HG03457 (cell line): ENCODE data around the gene PSMD9.
"Not testable (repeated sequence)": the region's sequence is repeated elsewhere in the genome, so short reads cannot be mapped to it uniquely, and the experiment has no call there.

Experiments
- ATAC-seq: cut with Tn5 transposase; IDR thresholded peaks from one replicate; pipeline ENCODE4 v1.9.1; 2021; ENCODE audit warnings: moderate number of reproducible peaks; ENCODE audit not compliant: unreplicated experiment

PSMD9 gene, protein sequence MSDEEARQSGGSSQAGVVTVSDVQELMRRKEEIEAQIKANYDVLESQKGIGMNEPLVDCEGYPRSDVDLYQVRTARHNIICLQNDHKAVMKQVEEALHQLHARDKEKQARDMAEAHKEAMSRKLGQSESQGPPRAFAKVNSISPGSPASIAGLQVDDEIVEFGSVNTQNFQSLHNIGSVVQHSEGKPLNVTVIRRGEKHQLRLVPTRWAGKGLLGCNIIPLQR

DNA sequence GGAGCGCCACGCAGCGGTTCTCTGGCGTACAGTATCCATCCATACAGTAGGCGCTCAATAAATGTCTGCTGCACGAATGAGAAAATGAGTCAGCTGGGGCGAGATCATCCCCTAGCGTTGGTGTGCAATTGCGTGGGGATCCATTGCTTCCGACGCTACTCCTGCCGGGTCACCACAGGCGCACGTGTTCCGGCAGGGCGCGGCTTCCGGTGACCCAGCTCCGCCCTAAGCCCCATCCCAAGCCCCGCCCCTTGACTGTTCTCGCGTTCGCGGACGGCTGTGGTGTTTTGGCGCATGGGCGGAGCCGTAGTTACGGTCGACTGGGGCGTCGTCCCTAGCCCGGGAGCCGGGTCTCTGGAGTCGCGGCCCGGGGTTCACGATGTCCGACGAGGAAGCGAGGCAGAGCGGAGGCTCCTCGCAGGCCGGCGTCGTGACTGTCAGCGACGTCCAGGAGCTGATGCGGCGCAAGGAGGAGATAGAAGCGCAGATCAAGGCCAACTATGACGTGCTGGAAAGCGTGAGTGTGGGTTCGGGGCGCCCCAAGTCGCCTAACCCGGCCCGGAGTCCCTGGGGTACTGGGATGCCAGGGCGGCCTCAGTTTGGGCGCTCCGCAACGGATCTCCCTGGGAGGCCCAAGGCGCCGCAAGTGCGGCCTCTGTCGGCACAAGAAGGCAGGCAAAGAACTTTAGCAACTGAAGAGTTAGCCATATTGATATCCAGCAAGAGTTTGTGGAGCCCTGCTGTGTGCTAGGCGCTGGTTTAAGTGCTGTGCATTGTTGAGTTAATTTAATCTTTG, at the start of gene PSMD9:
Gene PSMD9, plus strand, starts transcription at position 313 of the 796 bp plus-strand sequence. Its CDS starts 67 bp downstream, at position 380.
- ATAC-seq, result peak; percentile 79

DNA sequence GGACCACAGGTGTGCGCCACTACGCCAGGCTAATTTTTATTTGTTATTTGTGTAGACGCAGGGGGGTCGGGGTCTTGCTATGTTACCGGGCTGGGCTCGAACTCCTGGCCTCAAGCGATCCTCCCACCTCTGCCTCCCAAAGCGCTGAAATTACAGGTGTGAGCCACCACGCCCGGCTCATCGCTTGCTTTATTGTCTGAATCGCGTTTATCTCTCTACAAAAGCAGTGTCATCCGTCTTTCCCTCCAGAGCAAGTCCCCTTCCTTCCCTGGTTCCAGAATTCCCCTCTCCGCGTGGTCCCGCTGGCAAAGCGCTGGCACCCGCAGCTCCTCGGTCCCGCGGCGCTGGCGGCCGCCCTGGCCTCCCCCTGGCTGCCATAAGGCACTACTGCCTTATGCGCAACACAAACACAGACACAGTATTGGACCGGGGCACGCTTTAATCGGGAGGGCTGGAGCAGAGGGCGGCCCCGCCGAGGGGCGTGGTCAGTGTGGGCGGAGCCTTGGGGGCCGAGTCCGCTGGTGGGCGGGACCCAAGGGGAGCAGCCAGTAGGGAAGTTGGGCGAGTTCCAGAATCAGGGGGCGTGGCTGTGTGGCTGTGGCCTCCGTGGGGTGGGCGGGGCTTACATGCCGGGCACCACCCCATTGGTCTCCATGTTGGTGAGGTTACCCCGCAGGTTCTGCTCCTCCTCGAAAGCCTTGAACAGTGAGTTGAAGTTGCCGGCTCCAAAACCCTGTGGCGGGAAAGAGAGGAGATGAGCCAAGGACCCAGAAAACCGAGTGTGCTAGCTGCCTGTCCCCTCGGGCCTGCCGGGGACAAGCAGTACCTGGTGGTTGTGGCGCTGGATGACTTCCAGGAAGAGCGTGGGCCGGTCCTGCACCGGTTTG, 49.2 kb upstream of the PSMD9 start:
- peak; percentile 86 for ATAC-seq

DNA sequence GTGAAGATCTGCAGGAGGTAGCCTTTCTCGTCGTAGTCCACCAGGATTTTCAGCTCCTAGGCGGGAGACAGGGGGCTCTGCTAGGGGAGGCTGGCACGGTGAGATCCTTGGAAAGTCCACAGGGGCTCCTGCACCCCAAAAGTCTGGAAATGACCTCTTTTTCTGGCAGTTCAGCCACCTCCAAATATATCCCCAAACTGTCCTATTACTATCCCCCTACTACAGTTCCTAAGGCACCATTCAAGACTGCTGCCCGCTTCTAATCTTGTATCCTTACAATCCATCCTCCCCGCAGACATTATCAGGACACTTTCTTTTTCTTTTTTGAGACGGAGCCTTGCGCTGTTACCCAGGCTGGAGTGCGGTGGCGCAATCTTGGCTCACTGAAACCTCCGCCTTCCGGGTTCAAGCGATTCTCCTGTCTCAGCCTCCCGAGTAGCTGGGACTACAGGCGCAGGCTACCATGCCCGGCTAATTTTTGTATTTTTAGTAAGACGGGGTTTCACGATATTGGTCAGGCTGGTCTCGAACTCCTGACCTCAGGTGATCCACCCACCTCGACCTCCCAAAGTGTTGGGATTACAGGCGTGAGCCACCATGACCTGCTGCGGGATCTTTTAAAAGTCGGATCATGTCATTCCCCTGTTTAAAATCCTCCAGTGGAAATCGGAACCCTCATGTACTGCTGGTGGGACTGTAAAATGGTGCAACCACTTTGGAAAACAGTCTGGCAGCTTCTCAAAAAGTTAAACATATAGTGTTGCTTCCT, 48.4 kb upstream of the PSMD9 start:
- ATAC-seq, result no peak

DNA sequence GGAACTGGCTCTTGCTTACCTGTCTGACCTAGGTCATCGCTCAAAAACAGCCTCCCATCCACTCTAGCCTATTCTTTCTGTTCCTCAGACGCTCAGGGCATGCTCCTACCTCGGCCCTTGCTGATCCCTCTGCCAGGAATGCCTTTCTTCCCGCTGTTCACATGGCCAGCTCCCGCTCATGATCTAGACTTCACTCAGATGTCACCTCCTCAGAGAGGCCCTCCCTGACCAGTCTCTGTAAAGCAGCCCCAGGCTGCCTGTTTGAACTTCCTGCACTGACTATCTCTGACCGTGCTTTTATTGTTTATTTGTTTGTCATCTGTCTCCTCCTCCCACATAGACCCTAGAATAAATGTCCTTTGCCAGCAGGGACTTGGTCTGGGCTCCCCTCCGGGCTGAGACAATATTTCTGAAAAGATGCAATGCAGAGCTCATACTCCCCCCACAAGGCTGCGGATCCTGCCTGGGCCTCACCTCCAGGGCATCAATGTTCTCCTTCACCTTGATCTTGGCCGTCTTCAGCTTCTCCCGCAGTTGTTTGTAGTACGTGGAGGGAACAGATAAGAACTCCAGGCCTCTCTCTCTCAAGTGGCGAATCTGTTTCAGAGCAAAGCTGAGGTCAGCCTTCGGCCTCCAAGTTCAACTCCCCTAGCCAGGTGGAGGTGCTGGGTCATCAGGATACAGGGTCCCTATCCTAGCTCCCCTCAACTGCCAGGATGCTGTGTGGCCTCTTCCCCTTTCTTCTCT, 45.2 kb upstream of the PSMD9 start:
- ATAC-seq, result no peak

DNA sequence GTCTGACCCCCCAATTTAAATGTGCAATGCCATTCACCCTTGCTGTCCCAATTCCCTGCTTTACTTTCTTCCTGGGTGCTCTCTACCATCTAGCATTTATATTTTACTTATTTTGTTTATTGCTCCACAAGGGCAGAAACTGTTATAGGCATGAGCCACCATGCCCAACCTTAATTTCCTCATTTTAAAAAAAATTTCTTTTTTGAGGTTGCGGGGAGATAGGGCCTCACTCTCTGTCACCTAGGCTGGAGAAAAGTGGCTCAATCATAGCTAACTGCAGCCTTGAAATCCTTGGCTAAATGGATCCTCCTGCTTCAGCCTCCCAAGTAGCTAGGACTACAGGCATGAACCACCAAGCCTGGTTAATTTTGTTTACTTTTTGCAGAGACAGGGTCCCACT, 42.9 kb upstream of the PSMD9 start:
- no peak for ATAC-seq

DNA sequence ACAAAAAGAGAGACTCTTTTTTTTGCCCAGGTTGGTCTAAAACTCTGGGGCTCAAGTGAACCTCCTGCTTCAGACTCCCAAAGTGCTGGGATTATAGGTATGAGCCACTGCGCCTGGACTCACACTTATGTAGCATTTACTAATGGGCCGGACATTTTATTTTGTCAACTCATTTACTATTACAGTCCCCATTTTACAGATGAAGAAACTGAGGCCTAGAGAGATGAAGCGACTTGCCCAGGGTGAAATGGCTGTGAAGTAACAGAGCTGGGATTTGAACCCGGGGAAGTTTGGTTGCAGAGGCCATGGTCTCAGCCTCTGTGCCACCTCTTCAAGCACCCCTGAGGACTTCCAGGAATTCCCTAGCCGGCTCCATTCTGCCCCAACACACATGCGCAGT, 39.4 kb upstream of the PSMD9 start:
- ATAC-seq, result no peak

DNA sequence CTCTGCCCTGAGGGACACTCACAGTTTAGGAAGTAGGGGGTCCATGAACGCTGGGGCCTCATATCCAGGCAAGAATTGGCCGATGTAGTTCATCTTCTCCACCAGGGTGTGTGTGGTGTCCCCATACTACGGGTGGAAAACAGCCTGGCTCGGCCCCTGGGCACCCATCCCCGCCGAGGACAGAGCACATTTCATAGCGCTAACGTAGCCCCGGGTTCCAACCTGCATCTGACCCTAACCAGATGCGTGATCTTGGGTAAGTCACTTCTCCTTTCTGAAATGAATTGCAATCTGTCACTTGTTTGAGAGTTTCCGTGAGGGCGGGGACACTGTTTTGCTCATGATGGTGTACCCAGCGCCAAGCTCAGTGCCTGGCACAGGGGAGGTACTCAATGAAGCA, 38.9 kb upstream of the PSMD9 start:
- ATAC-seq, result no peak

DNA sequence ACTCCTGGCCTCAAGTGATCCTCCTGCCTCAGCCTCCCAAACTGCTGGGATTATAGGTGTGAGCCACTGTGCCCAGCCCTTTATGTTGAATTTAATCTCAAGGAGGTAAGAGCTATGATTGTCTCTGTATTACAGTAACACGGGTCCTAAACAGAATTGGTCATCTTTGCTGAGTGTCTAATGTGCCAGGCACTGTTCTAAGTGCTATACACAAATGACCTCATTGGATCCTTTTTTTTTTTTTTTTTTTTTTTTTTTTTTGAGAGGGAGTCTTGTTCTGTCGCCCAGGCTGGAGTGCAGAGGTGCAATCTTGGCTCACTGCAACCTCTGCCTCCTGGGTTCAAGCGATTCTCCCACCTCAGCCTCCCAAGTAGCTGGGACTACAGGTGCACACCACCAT, 36.2 kb upstream of the PSMD9 start:
- not testable (repeated sequence) for ATAC-seq

DNA sequence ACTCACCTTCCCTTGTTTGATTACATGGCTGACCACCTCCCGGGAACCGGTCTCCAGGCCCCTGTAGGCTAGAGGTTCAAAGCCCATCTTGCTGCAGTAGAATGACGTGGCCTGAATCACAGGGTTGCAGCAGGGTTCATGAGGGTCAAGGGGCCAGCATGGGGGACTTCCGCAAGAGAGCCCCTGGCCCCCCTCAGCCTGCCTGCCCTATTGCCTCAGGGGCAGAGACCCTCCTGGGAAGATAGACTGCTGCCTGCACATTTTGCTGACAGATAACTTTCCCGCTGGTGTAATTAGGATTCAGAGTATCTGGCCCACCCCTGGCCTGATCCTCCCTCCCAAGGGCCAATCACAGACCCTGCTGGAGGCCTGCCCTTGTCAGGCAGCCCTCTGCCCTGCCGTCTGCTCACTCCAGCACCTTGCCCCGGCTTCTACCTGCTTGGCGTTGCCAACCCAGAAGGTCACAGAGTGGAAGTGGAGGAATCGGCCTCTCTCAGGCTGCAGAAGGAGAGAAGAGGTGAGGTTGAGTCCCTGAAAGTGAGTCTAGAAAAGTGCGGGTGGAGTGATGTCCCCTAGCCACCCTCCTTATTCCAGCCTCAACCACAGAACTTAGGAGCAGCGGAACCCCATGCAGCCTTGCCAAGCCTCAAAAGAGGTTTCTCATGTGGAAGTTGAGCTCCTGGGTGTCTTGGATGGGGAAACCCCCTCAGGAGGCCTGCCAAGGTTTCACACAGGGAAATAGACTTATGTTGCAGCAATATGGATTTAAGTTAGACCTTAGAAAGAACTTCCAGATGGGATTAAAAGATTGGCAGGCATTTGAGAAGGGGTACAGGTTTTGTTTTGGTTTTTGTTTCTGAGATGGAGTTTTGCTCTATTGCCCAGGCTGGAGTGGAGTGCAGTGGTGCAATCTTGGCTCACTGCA, 31.0 kb upstream of the PSMD9 start:
- no peak for ATAC-seq

DNA sequence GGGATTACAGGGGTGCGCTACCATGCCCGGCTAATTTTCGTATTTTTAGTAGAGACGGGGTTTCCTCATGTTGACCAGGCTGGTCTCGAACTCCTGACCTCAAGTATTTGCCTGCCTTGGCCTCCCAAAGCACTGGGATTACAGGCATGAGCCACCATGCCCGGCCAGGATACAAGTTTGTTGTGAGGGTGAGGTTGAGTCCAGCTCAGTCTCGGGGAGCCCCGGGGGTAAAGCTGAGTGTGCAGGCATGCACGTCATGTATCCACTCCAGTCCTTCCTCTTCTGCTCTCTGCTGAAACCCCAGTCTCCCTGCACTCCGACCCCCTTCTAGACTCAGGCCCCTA, 30.3 kb upstream of the PSMD9 start:
- no peak for ATAC-seq

DNA sequence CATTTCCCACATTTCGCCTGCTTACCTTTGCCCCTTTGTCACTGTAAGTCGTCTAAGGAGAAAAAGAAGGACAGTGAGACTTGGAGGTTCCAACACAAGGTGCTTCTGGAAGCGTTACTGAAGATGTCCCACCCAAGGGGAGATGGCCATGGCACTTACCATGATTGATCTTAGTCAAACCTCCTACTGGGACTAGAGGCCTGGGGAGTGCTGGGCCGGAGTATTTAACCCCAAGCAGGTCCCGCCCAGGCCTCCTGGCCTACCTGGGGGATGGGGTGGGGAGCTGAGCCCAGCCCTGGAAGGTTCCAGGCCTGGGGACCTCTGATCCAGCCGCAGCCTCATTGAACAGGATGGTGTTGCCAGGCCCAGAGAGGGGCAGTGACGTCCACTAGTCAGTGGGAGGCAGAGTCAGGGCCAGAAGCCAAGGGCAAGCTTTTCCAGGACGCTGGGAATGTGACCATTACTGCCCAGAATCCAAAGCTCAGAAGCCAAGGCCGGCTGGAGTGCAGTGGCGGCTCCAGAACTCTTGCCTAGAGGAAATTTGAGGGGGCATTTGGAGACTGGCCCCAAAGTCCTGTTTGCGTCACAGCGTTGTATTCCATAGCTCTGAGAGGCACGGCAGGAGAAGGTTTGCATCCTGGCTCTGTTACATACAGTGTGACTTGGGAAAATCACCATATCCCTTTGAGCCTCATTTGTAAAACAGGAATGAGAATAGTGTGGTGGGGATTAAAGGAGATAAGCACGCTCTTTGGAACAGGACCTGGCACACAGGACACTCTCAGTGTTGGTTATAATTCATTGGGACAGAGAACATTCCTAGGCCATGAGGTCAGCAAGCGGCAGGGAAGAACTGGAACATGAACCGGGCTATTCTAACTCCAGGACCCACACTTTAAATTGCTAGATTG, 29.7 kb upstream of the PSMD9 start, which contains the start of gene HPD:
Gene HPD, minus strand, starts transcription at position 198 of the 911 bp plus-strand sequence. Its CDS starts 36 bp downstream, at position 162.
- no peak for ATAC-seq

DNA sequence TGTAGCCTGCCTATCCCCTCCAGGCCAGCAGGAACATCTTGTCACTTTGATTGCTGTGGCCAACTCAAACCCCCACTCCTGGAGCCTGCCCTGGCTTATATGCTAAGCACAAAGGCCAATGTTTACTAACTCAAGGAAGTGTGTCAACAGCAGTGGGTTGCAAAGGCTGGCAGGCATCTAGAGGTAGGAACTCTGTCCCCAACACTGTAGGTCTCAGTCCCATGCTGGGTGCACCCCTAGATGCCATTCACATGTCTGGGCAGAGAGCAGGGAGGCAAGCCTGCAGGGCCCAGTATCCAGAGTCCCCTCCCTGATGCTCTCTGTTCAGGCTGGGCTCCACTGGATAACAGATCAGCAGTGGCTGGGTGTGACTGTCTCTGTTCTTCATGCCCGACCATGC, 28.3 kb upstream of the PSMD9 start:
- ATAC-seq, result no peak

DNA sequence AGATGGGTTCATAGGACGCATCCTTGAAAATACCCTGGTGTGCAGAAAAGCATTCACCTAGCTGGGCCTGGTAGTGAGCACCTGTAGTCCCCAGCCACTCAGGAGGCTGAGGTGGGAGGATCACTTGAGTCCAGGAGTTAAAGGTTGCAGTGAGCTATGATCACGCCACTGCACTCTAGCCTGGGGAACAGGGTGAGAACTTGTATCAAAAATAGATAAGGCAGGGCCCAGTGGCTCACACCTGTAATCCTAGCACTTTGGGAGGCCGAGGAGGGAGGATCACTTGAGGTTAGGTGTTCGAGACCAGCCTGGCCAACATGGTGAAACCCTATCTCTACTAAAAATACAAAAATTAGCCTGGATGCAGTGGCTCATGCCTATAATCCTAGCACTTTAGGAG, 27.9 kb upstream of the PSMD9 start:
- not testable (repeated sequence) for ATAC-seq

DNA sequence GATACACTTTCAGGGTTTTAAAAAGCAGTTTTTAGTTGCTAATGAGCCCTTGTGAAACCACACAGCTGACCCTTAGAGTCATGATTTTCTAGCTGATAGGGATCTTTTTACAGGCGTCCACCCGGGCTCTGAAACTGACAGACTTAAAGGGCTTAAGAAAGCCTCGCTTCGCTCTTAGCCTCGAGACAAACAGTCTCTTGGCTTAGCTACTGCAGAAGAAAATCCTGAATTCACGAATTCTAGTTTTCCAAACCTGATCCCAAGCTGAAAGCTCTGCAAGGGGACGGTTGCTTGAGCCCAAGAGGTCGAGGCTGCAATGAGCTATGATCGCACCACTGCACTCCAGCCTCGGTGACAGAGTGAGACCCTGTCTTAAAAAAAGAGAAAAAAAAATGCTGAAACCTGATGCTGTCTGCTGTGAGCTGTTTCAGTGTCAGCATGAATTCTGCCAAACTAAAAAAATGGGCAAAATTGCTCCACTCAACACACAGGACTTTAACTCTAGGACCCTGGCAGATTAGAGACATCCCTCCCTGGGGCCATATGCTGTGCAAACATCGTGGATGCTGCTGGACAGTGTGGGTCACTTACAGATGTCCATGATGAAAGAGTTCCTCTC, 26.8 kb upstream of the PSMD9 start:
- ATAC-seq, result no peak

DNA sequence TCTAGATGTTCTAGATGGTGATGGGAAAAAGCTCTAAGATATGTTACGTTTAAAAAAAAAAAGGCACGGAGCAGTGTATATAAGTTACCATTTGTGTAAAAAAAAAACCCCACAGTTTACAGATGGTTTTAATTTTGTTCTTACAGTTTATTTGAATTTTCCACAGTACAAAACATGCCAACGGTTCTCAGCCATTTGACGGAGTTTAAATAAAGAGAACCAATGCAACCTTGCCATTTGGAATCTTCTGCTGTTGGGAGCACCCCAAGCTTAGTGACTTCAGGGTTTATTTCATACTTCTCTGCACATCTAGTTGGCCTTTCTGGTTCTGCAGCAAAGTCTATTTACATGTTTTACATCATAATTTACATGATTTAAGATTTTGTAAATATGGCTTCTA, 22.3 kb upstream of the PSMD9 start:
- no peak for ATAC-seq

DNA sequence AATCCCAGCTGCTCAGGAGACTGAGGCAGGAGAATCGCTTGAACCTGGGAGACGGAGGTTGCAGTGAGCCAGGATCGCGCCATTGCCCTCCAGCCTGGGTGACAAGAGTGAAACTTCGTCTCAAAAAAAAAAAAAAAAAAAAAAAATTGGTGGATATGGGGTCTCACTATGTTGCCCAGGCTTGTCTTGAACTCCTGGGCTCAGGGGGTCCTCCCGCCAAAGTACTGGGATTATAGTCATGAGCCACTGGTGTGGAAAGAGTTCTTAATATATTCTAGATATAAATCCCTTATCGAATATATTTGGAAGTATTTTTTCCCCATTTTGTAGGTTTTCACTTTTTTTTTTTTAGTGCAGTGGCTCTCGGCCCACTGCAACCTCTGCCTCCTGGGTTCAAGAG, 19.4 kb upstream of the PSMD9 start:
- ATAC-seq, result not testable (repeated sequence)

DNA sequence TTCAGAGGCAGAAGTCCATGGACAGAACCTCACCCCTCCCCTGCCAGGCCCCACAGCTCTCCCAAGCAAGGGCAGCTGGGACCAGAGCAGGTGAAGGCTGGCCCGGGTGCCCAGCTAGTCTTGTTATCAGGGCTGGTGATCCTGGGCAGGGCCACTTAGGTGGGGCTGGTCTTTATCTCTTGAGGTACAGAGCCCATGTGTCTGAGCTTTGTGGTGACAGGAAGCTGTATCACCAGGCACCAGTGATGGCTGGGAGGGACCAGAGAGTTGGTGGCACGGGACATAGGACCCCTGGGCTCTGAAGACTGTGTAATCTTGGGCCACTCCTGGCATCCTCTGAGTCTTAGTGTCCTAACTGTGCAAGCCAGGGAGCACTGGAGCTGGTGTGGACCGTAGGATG, 17.1 kb upstream of the PSMD9 start:
- ATAC-seq, result no peak
